Lower leg skin (tissue), 3 donors: Measurements from ENCODE around the gene TFG.

Experiments used
- POLR2A ChIP-seq, 2 donors: fragments of 450-650 bp; IDR thresholded peaks; one replicate each; pipeline ENCODE4 v1.6.1; 2016 to 2017; ENCODE audit warnings: antibody characterized with exemption in 2 of 2, mild to moderate bottlenecking in 1 of 2, moderate library complexity in 1 of 2
- TF ChIP-seq, protein P1 (sequence below), 3 donors: fragments of 450-650 bp; IDR thresholded peaks; one replicate each; pipeline ENCODE4 v1.5.1; 2016; ENCODE audit warnings: antibody characterized with exemption in 3 of 3, mild to moderate bottlenecking in 3 of 3, moderate library complexity in 2 of 3

GRCh38 chr3:100726706-100727105, 17.4 kb downstream of the TFG start:
- TF ChIP-seq, protein P1, sequence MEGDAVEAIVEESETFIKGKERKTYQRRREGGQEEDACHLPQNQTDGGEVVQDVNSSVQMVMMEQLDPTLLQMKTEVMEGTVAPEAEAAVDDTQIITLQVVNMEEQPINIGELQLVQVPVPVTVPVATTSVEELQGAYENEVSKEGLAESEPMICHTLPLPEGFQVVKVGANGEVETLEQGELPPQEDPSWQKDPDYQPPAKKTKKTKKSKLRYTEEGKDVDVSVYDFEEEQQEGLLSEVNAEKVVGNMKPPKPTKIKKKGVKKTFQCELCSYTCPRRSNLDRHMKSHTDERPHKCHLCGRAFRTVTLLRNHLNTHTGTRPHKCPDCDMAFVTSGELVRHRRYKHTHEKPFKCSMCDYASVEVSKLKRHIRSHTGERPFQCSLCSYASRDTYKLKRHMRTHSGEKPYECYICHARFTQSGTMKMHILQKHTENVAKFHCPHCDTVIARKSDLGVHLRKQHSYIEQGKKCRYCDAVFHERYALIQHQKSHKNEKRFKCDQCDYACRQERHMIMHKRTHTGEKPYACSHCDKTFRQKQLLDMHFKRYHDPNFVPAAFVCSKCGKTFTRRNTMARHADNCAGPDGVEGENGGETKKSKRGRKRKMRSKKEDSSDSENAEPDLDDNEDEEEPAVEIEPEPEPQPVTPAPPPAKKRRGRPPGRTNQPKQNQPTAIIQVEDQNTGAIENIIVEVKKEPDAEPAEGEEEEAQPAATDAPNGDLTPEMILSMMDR (IDR thresholded peaks at IDR 0.05): no peak
- no peak for TF ChIP-seq POLR2A (IDR thresholded peaks at IDR 0.05)
